Neutrophil (primary cell): ENCODE results near the gene TREX2.

Source experiments
- H3K27ac ChIP-seq: fragments of 200-600 bp; sonication (generic); 2 replicates; pipeline ENCODE4 v1.5.1; 2016; ENCODE audit warnings: mild to moderate bottlenecking, moderate library complexity
- H3K27me3 ChIP-seq: fragments of 200-600 bp; sonication (generic); 2 replicates; pipeline ENCODE4 v1.6.0; 2016; ENCODE audit warnings: mild to moderate bottlenecking
- H3K36me3 ChIP-seq: fragments of 200-600 bp; sonication (generic); 2 replicates; pipeline ENCODE4 v1.5.1; 2017
- H3K4me1 ChIP-seq, 2 experiments: fragments of 200-600 bp in 1 of 2; sonication (generic) in 1 of 2; 1 replicate in 1 of 2; 2 replicates in 1 of 2; pipeline versions ENCODE4 v1.5.1 to v1.6.1; 2013 to 2016; ENCODE audit warnings: low read depth in 1 of 2, low read length in 1 of 2, mild to moderate bottlenecking in 1 of 2, moderate library complexity in 1 of 2; ENCODE audit not compliant: control insufficient read depth in 1 of 2, insufficient read depth in 1 of 2
- H3K4me3 ChIP-seq, 2 experiments: fragments of 200-600 bp in 1 of 2; sonication (generic) in 1 of 2; 1 replicate in 1 of 2; 2 replicates in 1 of 2; pipeline ENCODE4 v1.5.1; 2013 to 2016; ENCODE audit warnings: low read depth in 1 of 2, low read length in 1 of 2, mild to moderate bottlenecking in 1 of 2, moderate library complexity in 1 of 2
- H3K9me3 ChIP-seq: fragments of 200-600 bp; sonication (generic); 2 replicates; pipeline ENCODE4 v1.5.1; 2016
- TF ChIP-seq, protein P1 (sequence below): fragments of 200-600 bp; sonication (generic); IDR thresholded peaks from 2 replicates; pipeline ENCODE4 v1.5.1; 2016; ENCODE audit warnings: antibody characterized with exemption

Gene TREX2

DNA sequence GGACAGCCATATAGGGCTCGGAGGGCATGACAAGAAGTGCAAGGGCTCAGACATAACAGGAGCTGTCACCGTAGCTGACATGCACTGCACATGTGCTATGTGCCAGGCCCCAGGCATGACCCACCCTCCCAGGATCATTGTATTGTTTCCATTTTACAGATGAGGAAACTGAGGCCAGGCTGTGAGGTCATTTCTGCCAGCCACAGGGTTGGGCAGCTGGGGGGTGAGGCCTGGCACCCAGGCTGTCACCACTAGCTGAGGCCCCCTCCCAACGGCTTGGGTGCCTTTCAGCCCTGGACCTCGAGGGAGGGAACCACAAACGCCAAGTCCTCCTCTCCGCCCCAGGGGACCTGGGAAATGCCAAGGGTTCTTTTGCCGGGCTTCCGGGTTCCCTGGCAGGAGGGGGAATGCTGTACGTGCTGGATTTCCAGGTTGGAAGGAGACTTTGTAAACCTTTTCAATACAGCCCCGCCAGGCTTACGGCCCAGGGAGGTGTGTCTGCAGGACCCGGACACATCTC is 12.6 kb downstream of the TREX2 start:
- TF ChIP-seq, protein P1, sequence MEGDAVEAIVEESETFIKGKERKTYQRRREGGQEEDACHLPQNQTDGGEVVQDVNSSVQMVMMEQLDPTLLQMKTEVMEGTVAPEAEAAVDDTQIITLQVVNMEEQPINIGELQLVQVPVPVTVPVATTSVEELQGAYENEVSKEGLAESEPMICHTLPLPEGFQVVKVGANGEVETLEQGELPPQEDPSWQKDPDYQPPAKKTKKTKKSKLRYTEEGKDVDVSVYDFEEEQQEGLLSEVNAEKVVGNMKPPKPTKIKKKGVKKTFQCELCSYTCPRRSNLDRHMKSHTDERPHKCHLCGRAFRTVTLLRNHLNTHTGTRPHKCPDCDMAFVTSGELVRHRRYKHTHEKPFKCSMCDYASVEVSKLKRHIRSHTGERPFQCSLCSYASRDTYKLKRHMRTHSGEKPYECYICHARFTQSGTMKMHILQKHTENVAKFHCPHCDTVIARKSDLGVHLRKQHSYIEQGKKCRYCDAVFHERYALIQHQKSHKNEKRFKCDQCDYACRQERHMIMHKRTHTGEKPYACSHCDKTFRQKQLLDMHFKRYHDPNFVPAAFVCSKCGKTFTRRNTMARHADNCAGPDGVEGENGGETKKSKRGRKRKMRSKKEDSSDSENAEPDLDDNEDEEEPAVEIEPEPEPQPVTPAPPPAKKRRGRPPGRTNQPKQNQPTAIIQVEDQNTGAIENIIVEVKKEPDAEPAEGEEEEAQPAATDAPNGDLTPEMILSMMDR = no peak
- H3K4me3 ChIP-seq = no peak overlapping the region

DNA sequence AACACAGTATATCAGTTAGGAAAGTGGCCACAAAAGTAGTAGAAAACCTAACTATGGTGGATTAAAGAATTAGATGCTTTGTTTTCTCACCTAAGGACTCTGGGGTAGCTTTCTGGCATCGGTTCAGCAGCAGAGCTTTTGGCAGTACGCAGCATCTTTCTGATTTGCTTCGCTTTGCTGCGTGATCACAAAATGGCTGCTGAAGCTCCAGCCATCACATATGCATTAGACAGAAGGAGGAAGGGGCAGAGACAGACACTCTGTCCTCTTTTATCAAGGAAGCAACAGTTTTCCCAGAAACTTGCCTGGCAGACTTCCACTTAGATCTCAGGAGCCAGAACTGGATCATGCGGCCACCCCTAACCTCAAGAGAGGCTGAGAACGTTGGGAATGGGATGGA is 15.1 kb downstream of the TREX2 start:
- Histone ChIP-seq H3K27ac (no peak overlapping the region), H3K27me3 (no peaks in the 10 kb centered on the region), H3K9me3 (no peaks in the 10 kb centered on the region), H3K4me1 (peaks cover 4% of the 10 kb centered on the region in 2 experiments), H3K4me3 (no peak overlapping the region), H3K36me3 (no peaks in the 10 kb centered on the region)
- TF ChIP-seq, protein P1 = no peak

More for the DNA sequence above, 12.6 kb downstream of the TREX2 start:
- H3K27me3 ChIP-seq = no peaks in the 10 kb centered on the region
- H3K36me3 ChIP-seq = no peaks in the 10 kb centered on the region
- no peaks in the 10 kb centered on the region for H3K9me3 ChIP-seq
- H3K4me1 ChIP-seq = no peaks in the 10 kb centered on the region
- no peak overlapping the region for H3K27ac ChIP-seq

DNA sequence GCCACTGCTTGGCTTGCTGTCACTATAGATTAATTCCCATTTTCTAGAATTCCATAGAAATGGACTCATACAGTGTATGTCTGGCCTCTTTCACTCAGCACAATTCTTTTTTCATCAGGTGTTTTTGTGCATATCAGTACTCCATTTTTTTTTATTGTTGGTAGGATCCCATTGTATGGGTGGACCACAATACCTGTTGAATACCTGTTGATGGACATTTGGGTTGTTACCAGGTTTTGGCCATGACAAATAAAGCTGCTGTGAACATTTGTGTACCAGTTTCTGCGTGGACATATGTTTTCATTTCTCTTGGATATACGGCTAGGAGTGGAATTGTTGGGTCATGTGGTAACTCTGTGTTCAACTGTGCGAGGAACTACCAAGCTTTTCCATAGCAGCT is 19.7 kb downstream of the TREX2 start:
- Histone ChIP-seq H3K9me3 (no peaks in the 10 kb centered on the region), H3K4me3 (no peak overlapping the region), H3K4me1 (peaks cover 26 to 31% of the 10 kb centered on the region in 2 experiments), H3K36me3 (peaks cover 5% of the 10 kb centered on the region), H3K27ac (no peak overlapping the region), H3K27me3 (no peaks in the 10 kb centered on the region)
- TF ChIP-seq, protein P1 = no peak

DNA sequence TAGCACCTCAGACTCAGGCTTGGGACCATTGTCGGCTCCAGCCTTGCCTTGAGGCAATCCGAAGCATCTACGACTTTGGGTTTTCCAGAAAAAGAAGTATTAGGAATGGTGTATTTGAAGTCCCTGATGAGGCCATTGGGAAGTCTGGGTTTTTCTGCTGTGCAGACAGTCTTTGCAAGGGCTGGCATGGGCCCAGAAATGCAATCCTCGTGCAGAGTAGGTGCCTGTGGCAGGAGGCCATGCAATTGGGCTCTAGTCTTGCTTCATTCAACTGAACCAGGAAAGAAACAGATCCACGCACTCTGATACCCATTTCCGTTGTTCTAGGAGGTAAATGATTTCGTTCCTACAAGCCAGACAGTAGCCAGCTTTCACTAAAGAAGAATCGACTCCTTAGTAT is 22.2 kb downstream of the TREX2 start:
- no peaks in the 10 kb centered on the region for H3K27me3 ChIP-seq
- TF ChIP-seq, protein P1 = no peak
- no peak overlapping the region for H3K4me3 ChIP-seq
- peaks cover 28% of the 10 kb centered on the region for H3K36me3 ChIP-seq
- H3K9me3 ChIP-seq = no peaks in the 10 kb centered on the region
- H3K27ac ChIP-seq = peak overlapping the region; percentile 36
- peaks cover 26 to 31% of the 10 kb centered on the region in 2 experiments for H3K4me1 ChIP-seq

DNA sequence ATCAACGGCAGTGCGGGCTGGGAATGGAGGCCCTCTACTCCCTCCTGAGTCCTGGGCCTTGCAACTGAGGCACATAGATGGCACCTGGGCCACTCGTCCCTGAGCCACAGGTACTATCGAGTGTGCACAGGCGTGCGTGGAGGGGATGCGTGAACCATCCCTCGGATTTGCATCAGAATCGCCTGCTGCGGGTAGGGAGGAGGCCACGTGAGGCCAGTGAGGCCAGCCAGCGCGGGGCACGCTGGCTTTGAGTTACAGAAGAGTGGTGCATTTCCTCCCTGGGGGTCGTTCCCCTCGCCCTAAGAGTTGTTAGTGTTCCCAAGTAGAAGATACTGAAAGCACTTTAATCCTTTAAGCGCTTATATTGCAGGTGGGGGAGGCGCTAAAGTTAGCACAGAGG is 24.0 kb downstream of the TREX2 start:
- H3K9me3 ChIP-seq = no peaks in the 10 kb centered on the region
- no peak overlapping the region for H3K27ac ChIP-seq
- no peaks in the 10 kb centered on the region for H3K27me3 ChIP-seq
- TF ChIP-seq, protein P1 = no peak
- no peak overlapping the region for H3K4me3 ChIP-seq
- H3K4me1 ChIP-seq = peaks cover 28 to 32% of the 10 kb centered on the region in 2 experiments
- H3K36me3 ChIP-seq = peaks cover 28% of the 10 kb centered on the region
